Heart right ventricle (tissue), 16 donors: ENCODE measurements around the gene LHX2. TPM values are rescaled to one million over a fixed set of nuclear protein-coding genes. Genes with fewer than 3 reads are reported as not detected.

Experiments used
- ATAC-seq, 8 donors: fragments of 200-7000 bp; cut with Tn5 transposase; one replicate each; pipeline ENCODE4 v1.9.1; 2020; ENCODE audit warnings: mild to moderate bottlenecking in 8 of 8, moderate library complexity in 8 of 8, moderate number of reproducible peaks in 1 of 8
- DNase-seq, 2 donors: peaks; one replicate each; pipeline ENCODE4 v3.0.0-alpha.2; 2020
- H3K27ac ChIP-seq, 10 donors: fragments of 200-600 bp; sonication (generic) in 2 of 10; one replicate each; pipeline versions ENCODE4 v1.5.0 to v1.8.0; 2020 to 2022; ENCODE audit warnings: mild to moderate bottlenecking in 3 of 10
- H3K27me3 ChIP-seq, 7 donors: fragments of 200-600 bp; one replicate each; pipeline ENCODE4 v1.8.0; 2021 to 2022; ENCODE audit warnings: mild to moderate bottlenecking in 2 of 7
- H3K36me3 ChIP-seq, 9 donors: fragments of 200-600 bp; sonication (generic) in 1 of 9; one replicate each; pipeline versions ENCODE4 v1.5.0 to v1.8.0; 2020 to 2022; ENCODE audit warnings: mild to moderate bottlenecking in 2 of 9
- H3K4me1 ChIP-seq, 9 donors: fragments of 200-600 bp; sonication (generic) in 1 of 9; one replicate each; pipeline versions ENCODE4 v1.5.0 to v1.8.0; 2020 to 2022; ENCODE audit warnings: mild to moderate bottlenecking in 4 of 9
- H3K4me3 ChIP-seq, 10 donors: fragments of 200-600 bp; sonication (generic) in 2 of 10; one replicate each; pipeline versions ENCODE4 v1.5.0 to v1.8.0; 2020 to 2022; ENCODE audit warnings: mild to moderate bottlenecking in 7 of 10, moderate library complexity in 2 of 10
- H3K9me3 ChIP-seq, 11 donors: fragments of 200-600 bp in 10 of 11; sonication (generic) in 2 of 11; one replicate each; pipeline versions ENCODE4 v1.5.0 to v1.8.0; 2013 to 2022; ENCODE audit warnings: mild to moderate bottlenecking in 2 of 11, control low read depth in 1 of 11, moderate library complexity in 1 of 11
- CTCF ChIP-seq, 9 donors: fragments of 200-600 bp; sonication (generic) in 2 of 9; IDR thresholded peaks; one replicate each; pipeline versions ENCODE4 v1.5.0 to v1.8.0; 2021 to 2022; ENCODE audit warnings: antibody characterized with exemption in 9 of 9, mild to moderate bottlenecking in 5 of 9, moderate library complexity in 1 of 9
- WGBS, 2 donors: extraction: QIAGEN DNeasy Blood & Tissue Kit; methylation state at CpG; one replicate each; pipeline ENCODE4 v1.1.7; 2013; ENCODE audit warnings: inconsistent platforms in 1 of 2; 5-methylcytosine and 5-hydroxymethylcytosine counted together
- intact Hi-C, 10 donors: fragments of 100-400 bp; cut with DNase I; formaldehyde crosslinking; loops; one replicate each; pipeline versions ENCODE4 v1.11.1 to v1.14.2; 2022
- polyA plus RNA-seq, 2 donors: library from polyadenylated mRNA; stranded (reverse); fragments of 200-250 nt; gene quantifications; one replicate each; pipeline ENCODE4 v1.2.3, GENCODE V29; 2013
- total RNA-seq, 10 donors: library from RNA; stranded (reverse); fragmentation: NEBNext Ultra II Directional in 3 of 10; extraction: Animal tissue kit (Norgen Biotek cat#: 25700) in 3 of 10; gene quantifications; one replicate each; pipeline versions ENCODE4 v1.2.1 to v1.2.4, GENCODE V29; 2021 to 2023
- donor health status: Arrhythmogenic right ventricular cardiomyopathy.
- donor health status: ischemic (EF 13 %, LVEDD 7.1; RV severe dilation, severe dysfunction).
- donor health status: healthy with polysubstance abuse.
- donor health status: DM: no; HTN: yes; CAD: no.
- donor health status: DM: no; HTN: no; CAD: no.
- donor health status: ischemic (EF 25% LVEDD 6.9; RV normal size, moderate dysfunction).
- donor health status: ischemic (EF 25% LVEDD 5.7; RV mildly dilated, moderate dysfunction).
- donor health status: healthy.
- donor health status: DM: yes; HTN: yes; CAD: no.
- donor health status: Ischemic cardiomyopathy.
- donor health status: ischemic (EF 35%, LVEDD 5.7; RV mildly dilated, moderate dysfunction).
- donor health status: nonischemic (EF 11% LVEDD 7.7; RV severe dilation, severe dysfunction).
- donor health status: DM: yes; HTN: yes; CAD: no.
- donor health status: PGD.
- donor health status: ischemic (EF 29% LVEDD 5.4; RV normal size, mild dysfunction).
- donor health status: nonischemic (EF 23%, LVEDD 6.1; RV moderate dilation, normal function).

Gene LHX2
- total and polyA plus RNA-seq, 12 donors = 0.19 to 0.42 (median 0.37) TPM; not detected in 7

GRCh38 chr9:124066783-124067577 lies 55.4 kb downstream of the LHX2 start:
- intact Hi-C loops = no loop called here
- H3K36me3 ChIP-seq = no peaks in the 10 kb centered on the region
- no peaks in the 10 kb centered on the region for H3K4me1 ChIP-seq
- H3K27ac ChIP-seq = no peak overlapping the region
- ATAC-seq = no peak
- peaks cover 0 to 4% (median 0%) of the 10 kb centered on the region in 11 donors for H3K9me3 ChIP-seq
- H3K4me3 ChIP-seq = no peak overlapping the region
- no peak for TF ChIP-seq CTCF (IDR thresholded peaks at IDR 0.05)
- no peak for DNase-seq
- 89 to 90% methylated on average over 13 of the region's 13 CpGs for WGBS, 2 donors
- H3K27me3 ChIP-seq = peaks cover 0 to 20% (median 4%) of the 10 kb centered on the region in 7 donors

GRCh38 chr9:124068251-124068650 lies 56.7 kb downstream of the LHX2 start:
- 86 to 89% methylated on average over 3 of the region's 3 CpGs for WGBS, 2 donors
- no peak for TF ChIP-seq CTCF (IDR thresholded peaks at IDR 0.05)
- H3K27ac ChIP-seq = no peak overlapping the region
- DNase-seq (no peak), ATAC-seq (no peak)
- no peak overlapping the region for H3K4me3 ChIP-seq
- no peaks in the 10 kb centered on the region for H3K4me1 ChIP-seq
- peaks cover 0 to 15% (median 8%) of the 10 kb centered on the region in 7 donors for H3K27me3 ChIP-seq
- no peaks in the 10 kb centered on the region for H3K36me3 ChIP-seq
- H3K9me3 ChIP-seq = peaks cover 0 to 4% (median 0%) of the 10 kb centered on the region in 11 donors
- intact Hi-C loops = no loop called here

- H3K27me3 ChIP-seq = peaks cover 0 to 23% (median 16%) of the 10 kb centered on the region in 7 donors
- intact Hi-C loops = no loop called here
Measured at GRCh38 chr9:124074746-124075145, 63.2 kb downstream of the LHX2 start.

GRCh38 chr9:124075761-124076160 lies 64.2 kb downstream of the LHX2 start:
- DNase-seq = no peak
- Histone ChIP-seq H3K27me3 (peaks cover 0 to 23% (median 9%) of the 10 kb centered on the region in 7 donors), H3K4me3 (no peak overlapping the region), H3K4me1 (peaks cover 0 to 7% (median 0%) of the 10 kb centered on the region in 9 donors), H3K9me3 (peaks cover 0 to 3% (median 0%) of the 10 kb centered on the region in 11 donors), H3K36me3 (no peaks in the 10 kb centered on the region), H3K27ac (no peak overlapping the region)
- ATAC-seq = no peak
- WGBS, 2 donors = 85 to 86% methylated on average over 3 of the region's 3 CpGs
- no peak for TF ChIP-seq CTCF (IDR thresholded peaks at IDR 0.05)
- intact Hi-C loops = no loop called here

More at GRCh38 chr9:124074746-124075145, 63.2 kb downstream of the LHX2 start:
- no peak for ATAC-seq
- peaks cover 0 to 7% (median 0%) of the 10 kb centered on the region in 9 donors for H3K4me1 ChIP-seq
- H3K4me3 ChIP-seq = no peak overlapping the region
- no peak for DNase-seq
- 70 to 74% methylated on average over 1 of the region's 1 CpG for WGBS, 2 donors
- H3K36me3 ChIP-seq = no peaks in the 10 kb centered on the region
- peaks cover 0 to 4% (median 0%) of the 10 kb centered on the region in 11 donors for H3K9me3 ChIP-seq
- H3K27ac ChIP-seq = no peak overlapping the region
- TF ChIP-seq CTCF (IDR thresholded peaks at IDR 0.05) = no peak
